HUES64 (cell line): ENCODE measurements around the gene CHRNE.

Experiments
- H3K27ac ChIP-seq: 2 replicates; pipeline ENCODE4 v1.7.0; 2013; ENCODE audit warnings: low read depth, low read length, inconsistent platforms
- H3K27me3 ChIP-seq: 2 replicates; pipeline ENCODE4 v1.6.1; 2013; ENCODE audit warnings: mild to moderate bottlenecking, low read length; ENCODE audit not compliant: insufficient read depth
- H3K36me3 ChIP-seq: 2 replicates; pipeline ENCODE4 v1.6.1; 2013; ENCODE audit warnings: mild to moderate bottlenecking, low read length; ENCODE audit not compliant: insufficient read depth
- H3K4me1 ChIP-seq: 2 replicates; pipeline ENCODE4 v1.6.1; 2013; ENCODE audit warnings: mild to moderate bottlenecking, low read length, moderate library complexity; ENCODE audit not compliant: insufficient read depth
- H3K4me3 ChIP-seq: 2 replicates; pipeline ENCODE4 v1.5.1; 2013; ENCODE audit warnings: mild to moderate bottlenecking, low read length, moderate library complexity
- H3K9ac ChIP-seq: 2 replicates; pipeline ENCODE4 v1.6.1; 2013; ENCODE audit warnings: mild to moderate bottlenecking, low read depth, low read length
- H3K9me3 ChIP-seq: 2 replicates; pipeline ENCODE4 v1.6.1; 2013; ENCODE audit warnings: low read depth, low read length; ENCODE audit not compliant: insufficient read depth
- WGBS: fragments of 150-250, 120-280 bp; methylation state at CpG from one replicate; pipeline ENCODE4 v1.1.7; 2013; ENCODE audit warnings: missing lambda C conversion rate; 5-methylcytosine and 5-hydroxymethylcytosine counted together

Gene CHRNE

DNA sequence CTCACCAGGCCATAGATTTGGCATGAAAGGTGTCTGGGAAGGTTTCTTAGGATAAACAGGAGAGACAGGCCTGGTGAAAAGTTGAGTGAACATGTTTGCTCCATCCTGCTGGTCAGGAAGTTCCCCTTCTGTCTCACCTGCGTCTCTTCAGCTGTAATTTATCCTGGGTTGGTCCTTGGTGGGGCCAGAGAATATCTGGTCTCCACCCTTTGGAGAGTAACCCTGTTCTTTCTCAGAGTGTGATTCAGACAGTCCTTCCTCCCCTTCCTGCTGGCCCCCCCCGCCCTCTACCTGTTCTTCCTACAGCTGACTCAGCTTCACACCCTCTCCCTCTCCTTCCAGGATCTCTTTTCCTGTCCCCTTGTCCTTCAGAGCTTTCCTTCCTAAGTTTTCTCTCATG is 52.7 kb downstream of the CHRNE start:
- Histone ChIP-seq H3K4me3 (no peak overlapping the region), H3K27me3 (no peaks in the 10 kb centered on the region), H3K36me3 (no peaks in the 10 kb centered on the region), H3K4me1 (peaks cover 41% of the 10 kb centered on the region), H3K9ac (no peak overlapping the region), H3K27ac (peak overlapping the region; percentile 45; the same call in 1 of the 2 replicates), H3K9me3 (no peaks in the 10 kb centered on the region)
- WGBS: 72% methylated on average over 2 of the region's 2 CpGs

DNA sequence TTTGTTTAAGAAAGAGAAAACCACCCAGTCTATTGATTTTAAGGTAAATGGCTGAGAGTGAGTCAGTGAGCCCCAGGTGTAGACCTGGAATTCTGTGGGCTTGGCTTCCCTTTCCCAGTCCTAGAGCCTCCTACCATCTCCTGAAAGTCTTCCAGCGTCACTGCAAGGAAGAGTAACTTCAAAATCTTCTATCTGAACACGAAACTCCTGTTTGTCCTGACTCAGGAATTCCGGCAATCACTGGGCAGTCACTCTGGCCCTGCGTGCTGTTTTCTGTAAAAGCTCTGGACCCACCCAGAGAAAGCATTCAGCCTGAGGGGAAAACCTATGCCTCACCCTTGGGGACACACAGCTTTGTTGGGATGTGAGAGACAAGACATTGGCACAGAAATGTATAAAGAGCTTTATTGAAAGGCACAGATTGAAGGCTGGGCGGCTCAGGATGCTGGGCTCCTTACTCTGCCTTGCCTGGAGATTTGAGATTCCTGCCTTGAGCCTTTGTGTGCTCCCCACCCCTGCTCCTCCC is 53.8 kb downstream of the CHRNE start:
- peaks cover 36% of the 10 kb centered on the region for H3K4me1 ChIP-seq

More for the DNA sequence above, 53.8 kb downstream of the CHRNE start:
- Histone ChIP-seq H3K4me3 (no peak overlapping the region), H3K27ac (peak overlapping the region; percentile 89), H3K9me3 (no peaks in the 10 kb centered on the region), H3K36me3 (no peaks in the 10 kb centered on the region), H3K27me3 (no peaks in the 10 kb centered on the region), H3K9ac (peak overlapping the region; percentile 32; the same call in 1 of the 2 replicates)
- WGBS: 50% methylated on average over 5 of the region's 5 CpGs
